ENCODE measurements around the gene PCBP1.

DNA sequence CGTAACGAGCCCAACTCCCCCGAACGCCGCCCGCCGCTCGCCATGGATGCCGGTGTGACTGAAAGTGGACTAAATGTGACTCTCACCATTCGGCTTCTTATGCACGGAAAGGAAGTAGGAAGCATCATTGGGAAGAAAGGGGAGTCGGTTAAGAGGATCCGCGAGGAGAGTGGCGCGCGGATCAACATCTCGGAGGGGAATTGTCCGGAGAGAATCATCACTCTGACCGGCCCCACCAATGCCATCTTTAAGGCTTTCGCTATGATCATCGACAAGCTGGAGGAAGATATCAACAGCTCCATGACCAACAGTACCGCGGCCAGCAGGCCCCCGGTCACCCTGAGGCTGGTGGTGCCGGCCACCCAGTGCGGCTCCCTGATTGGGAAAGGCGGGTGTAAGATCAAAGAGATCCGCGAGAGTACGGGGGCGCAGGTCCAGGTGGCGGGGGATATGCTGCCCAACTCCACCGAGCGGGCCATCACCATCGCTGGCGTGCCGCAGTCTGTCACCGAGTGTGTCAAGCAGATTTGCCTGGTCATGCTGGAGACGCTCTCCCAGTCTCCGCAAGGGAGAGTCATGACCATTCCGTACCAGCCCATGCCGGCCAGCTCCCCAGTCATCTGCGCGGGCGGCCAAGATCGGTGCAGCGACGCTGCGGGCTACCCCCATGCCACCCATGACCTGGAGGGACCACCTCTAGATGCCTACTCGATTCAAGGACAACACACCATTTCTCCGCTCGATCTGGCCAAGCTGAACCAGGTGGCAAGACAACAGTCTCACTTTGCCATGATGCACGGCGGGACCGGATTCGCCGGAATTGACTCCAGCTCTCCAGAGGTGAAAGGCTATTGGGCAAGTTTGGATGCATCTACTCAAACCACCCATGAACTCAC lies 673 bp downstream of the PCBP1 start:
- TF ChIP-seq POLR2AphosphoS5 (IDR thresholded peaks at IDR 0.05) = peak; percentile 7 to 78 (median 74)
- TF ChIP-seq, protein P1, sequence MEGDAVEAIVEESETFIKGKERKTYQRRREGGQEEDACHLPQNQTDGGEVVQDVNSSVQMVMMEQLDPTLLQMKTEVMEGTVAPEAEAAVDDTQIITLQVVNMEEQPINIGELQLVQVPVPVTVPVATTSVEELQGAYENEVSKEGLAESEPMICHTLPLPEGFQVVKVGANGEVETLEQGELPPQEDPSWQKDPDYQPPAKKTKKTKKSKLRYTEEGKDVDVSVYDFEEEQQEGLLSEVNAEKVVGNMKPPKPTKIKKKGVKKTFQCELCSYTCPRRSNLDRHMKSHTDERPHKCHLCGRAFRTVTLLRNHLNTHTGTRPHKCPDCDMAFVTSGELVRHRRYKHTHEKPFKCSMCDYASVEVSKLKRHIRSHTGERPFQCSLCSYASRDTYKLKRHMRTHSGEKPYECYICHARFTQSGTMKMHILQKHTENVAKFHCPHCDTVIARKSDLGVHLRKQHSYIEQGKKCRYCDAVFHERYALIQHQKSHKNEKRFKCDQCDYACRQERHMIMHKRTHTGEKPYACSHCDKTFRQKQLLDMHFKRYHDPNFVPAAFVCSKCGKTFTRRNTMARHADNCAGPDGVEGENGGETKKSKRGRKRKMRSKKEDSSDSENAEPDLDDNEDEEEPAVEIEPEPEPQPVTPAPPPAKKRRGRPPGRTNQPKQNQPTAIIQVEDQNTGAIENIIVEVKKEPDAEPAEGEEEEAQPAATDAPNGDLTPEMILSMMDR (IDR thresholded peaks at IDR 0.05) = peak in 2 of 5 experiments; percentile 14 to 29

All from transverse colon (tissue), 4 donors.